CD14-positive monocyte (primary cell): ENCODE data around the gene MROH8. TPM values are rescaled to one million over a fixed set of nuclear protein-coding genes. Genes with fewer than 3 reads are reported as not detected.
A peak's percentile ranks its signal among the peaks of the same experiment; 100 is the strongest.

ENCODE experiments used
- DNase-seq, 3 donors: peaks; one replicate each; pipeline ENCODE4 v3.0.0-alpha.2; 2011 to 2022
- H2AFZ ChIP-seq: 2 replicates; pipeline ENCODE4 v1.6.0; 2012; ENCODE audit warnings: mild to moderate bottlenecking, low read depth, low read length, inconsistent platforms; ENCODE audit not compliant: insufficient read depth, poor library complexity, severe bottlenecking
- H3K27ac ChIP-seq, 2 donors: 1 replicate in 1 of 2; 2 replicates in 1 of 2; pipeline ENCODE4 v1.5.1; 2012 to 2013; ENCODE audit warnings: low read length in 2 of 2, control low read depth in 1 of 2, inconsistent platforms in 1 of 2, low read depth in 1 of 2, mild to moderate bottlenecking in 1 of 2
- H3K27me3 ChIP-seq, 2 donors: one replicate each; pipeline versions ENCODE4 v1.6.0 to v1.6.1; 2011 to 2013; ENCODE audit warnings: low read length in 2 of 2; ENCODE audit not compliant: control insufficient read depth in 2 of 2, insufficient read depth in 2 of 2
- H3K36me3 ChIP-seq, 2 donors: replicated peaks in 1 of 2; 1 replicate in 1 of 2; 2 replicates in 1 of 2; pipeline versions ENCODE4 v1.5.1 to v1.6.1; 2012 to 2013; ENCODE audit warnings: low read length in 2 of 2, control low read depth in 1 of 2, inconsistent platforms in 1 of 2, mild to moderate bottlenecking in 1 of 2; ENCODE audit not compliant: insufficient read depth in 2 of 2, control insufficient read depth in 1 of 2
- H3K4me1 ChIP-seq, 2 donors: 1 replicate in 1 of 2; 2 replicates in 1 of 2; pipeline versions ENCODE4 v1.5.1 to v1.6.1; 2012 to 2013; ENCODE audit warnings: low read length in 2 of 2, control low read depth in 1 of 2, inconsistent platforms in 1 of 2, mild to moderate bottlenecking in 1 of 2, moderate library complexity in 1 of 2; ENCODE audit not compliant: insufficient read depth in 2 of 2, control insufficient read depth in 1 of 2
- H3K4me2 ChIP-seq: replicated peaks from 2 replicates; pipeline ENCODE3; 2012; ENCODE audit warnings: low read length, moderate library complexity, mild to moderate bottlenecking; ENCODE audit not compliant: poor library complexity, severe bottlenecking; ENCODE audit errors: extremely low read depth
- H3K4me3 ChIP-seq, 3 experiments: fragments of 200-600 bp in 1 of 3; sonication (generic) in 1 of 3; replicated peaks in 1 of 3; 1 replicate in 2 of 3; 2 replicates in 1 of 3; pipeline ENCODE4 v1.5.1; 2011 to 2013; ENCODE audit warnings: low read length in 3 of 3, mild to moderate bottlenecking in 3 of 3, control low read depth in 2 of 3, low read depth in 2 of 3, inconsistent platforms in 1 of 3, moderate library complexity in 1 of 3
- H3K79me2 ChIP-seq: 2 replicates; pipeline ENCODE4 v1.6.0; 2012; ENCODE audit warnings: mild to moderate bottlenecking, control low read depth, inconsistent platforms, low read length, moderate library complexity; ENCODE audit not compliant: insufficient read depth
- H3K9ac ChIP-seq: 2 replicates; pipeline ENCODE4 v1.6.0; 2017; ENCODE audit warnings: low read length, mild to moderate bottlenecking; ENCODE audit not compliant: insufficient read depth, poor library complexity, severe bottlenecking
- H3K9me3 ChIP-seq, 2 donors: replicated peaks in 1 of 2; 1 replicate in 1 of 2; 2 replicates in 1 of 2; pipeline versions ENCODE4 v1.5.1 to v1.6.1; 2012 to 2013; ENCODE audit warnings: low read length in 2 of 2, control low read depth in 1 of 2; ENCODE audit not compliant: control insufficient read depth in 1 of 2, insufficient read depth in 1 of 2
- H4K20me1 ChIP-seq: 2 replicates; pipeline ENCODE4 v1.6.0; 2012; ENCODE audit warnings: mild to moderate bottlenecking, low read length, control low read depth, moderate library complexity; ENCODE audit not compliant: insufficient read depth
- H3K27ac Mint-ChIP-seq, 7 donors: one replicate each; pipeline ENCODE4 v1.8.0; 2020; ENCODE audit warnings: mild to moderate bottlenecking in 7 of 7, mixed read lengths in 7 of 7, moderate library complexity in 6 of 7, inconsistent platforms in 2 of 7
- H3K27me3 Mint-ChIP-seq, 3 donors: one replicate each; pipeline ENCODE4 v1.8.0; 2021 to 2022; ENCODE audit warnings: low read depth in 3 of 3, mild to moderate bottlenecking in 3 of 3, mixed read lengths in 3 of 3, moderate library complexity in 3 of 3, inconsistent platforms in 1 of 3
- H3K36me3 Mint-ChIP-seq, 2 donors: one replicate each; pipeline ENCODE4 v1.8.0; 2020; ENCODE audit warnings: mixed read lengths in 2 of 2, inconsistent platforms in 1 of 2, mild to moderate bottlenecking in 1 of 2
- H3K4me1 Mint-ChIP-seq: one replicate; pipeline ENCODE4 v1.8.0; 2020; ENCODE audit warnings: mild to moderate bottlenecking, mixed read lengths
- H3K4me3 Mint-ChIP-seq, 2 donors: one replicate each; pipeline ENCODE4 v1.8.0; 2020; ENCODE audit warnings: mild to moderate bottlenecking in 2 of 2, mixed read lengths in 2 of 2, moderate library complexity in 1 of 2
- H3K9me3 Mint-ChIP-seq, 7 donors: one replicate each; pipeline ENCODE4 v1.8.0; 2020 to 2022; ENCODE audit warnings: mixed read lengths in 7 of 7, mild to moderate bottlenecking in 6 of 7, moderate library complexity in 6 of 7, inconsistent platforms in 2 of 7
- WGBS: methylation state at CpG from one replicate; pipeline ENCODE4 v1.1.5; 2013; ENCODE audit warnings: missing lambda C conversion rate; ENCODE audit not compliant: insufficient coverage; 5-methylcytosine and 5-hydroxymethylcytosine counted together
- intact Hi-C, 2 donors: fragments of 100-400 bp; cut with micrococcal nuclease; formaldehyde crosslinking; loops; one replicate each; pipeline versions ENCODE4 v1.15.0 to v1.15.1; 2023
- polyA plus RNA-seq, 3 donors: library from polyadenylated mRNA; depleted of rRNA in 1 of 3; unstranded in 2 of 3; stranded (reverse) in 1 of 3; fragments of 300-500 nt in 2 of 3; fragments of >200 nt in 1 of 3; fragmentation: Illumina TruSeq in 2 of 3; gene quantifications; 1 replicate in 2 of 3; 2 replicates in 1 of 3; pipeline ENCODE4 v1.2.3, GENCODE V29; 2012 to 2021
- TF ChIP-seq, protein P1 (sequence below): fragments of 200-600 bp; IDR thresholded peaks from one replicate; pipeline ENCODE4 v1.8.0; 2022; ENCODE audit warnings: antibody characterized with exemption, mild to moderate bottlenecking

Gene MROH8
- polyA plus RNA-seq, 3 donors = 0.08 to 1.0 (median 0.52) TPM

DNA sequence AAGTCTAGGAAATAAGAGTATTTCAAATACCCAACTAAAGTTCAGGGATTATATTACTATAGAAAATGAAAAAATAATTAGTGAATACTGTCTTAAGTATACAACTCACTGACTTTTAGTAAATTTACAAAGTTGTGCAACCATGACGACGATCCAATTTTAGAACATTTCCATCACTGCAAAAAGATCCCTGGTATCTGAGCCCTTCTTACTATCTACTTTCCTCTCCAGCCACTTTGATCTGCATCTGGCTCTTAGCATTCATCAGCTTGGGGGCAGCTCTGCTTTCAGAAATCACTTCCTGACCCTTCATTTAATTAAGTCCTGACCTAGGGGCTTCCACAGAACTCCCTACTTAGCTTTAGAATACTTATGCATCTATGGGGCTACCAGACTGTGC lies 45.4 kb downstream of the MROH8 start:
- H3K36me3 Mint-ChIP-seq = peaks cover 0 to 1% of the 10 kb centered on the region in 2 donors
- H3K4me1 ChIP-seq = no peaks in the 10 kb centered on the region
- no peaks in the 10 kb centered on the region for H3K36me3 ChIP-seq
- H3K27me3 Mint-ChIP-seq = peaks cover 0 to 7% (median 1%) of the 10 kb centered on the region in 3 donors
- H3K4me3 Mint-ChIP-seq = no peak overlapping the region
- H3K4me1 Mint-ChIP-seq = no peaks in the 10 kb centered on the region
- 100% methylated on average over 2 of the region's 2 CpGs for WGBS
- TF ChIP-seq, protein P1, sequence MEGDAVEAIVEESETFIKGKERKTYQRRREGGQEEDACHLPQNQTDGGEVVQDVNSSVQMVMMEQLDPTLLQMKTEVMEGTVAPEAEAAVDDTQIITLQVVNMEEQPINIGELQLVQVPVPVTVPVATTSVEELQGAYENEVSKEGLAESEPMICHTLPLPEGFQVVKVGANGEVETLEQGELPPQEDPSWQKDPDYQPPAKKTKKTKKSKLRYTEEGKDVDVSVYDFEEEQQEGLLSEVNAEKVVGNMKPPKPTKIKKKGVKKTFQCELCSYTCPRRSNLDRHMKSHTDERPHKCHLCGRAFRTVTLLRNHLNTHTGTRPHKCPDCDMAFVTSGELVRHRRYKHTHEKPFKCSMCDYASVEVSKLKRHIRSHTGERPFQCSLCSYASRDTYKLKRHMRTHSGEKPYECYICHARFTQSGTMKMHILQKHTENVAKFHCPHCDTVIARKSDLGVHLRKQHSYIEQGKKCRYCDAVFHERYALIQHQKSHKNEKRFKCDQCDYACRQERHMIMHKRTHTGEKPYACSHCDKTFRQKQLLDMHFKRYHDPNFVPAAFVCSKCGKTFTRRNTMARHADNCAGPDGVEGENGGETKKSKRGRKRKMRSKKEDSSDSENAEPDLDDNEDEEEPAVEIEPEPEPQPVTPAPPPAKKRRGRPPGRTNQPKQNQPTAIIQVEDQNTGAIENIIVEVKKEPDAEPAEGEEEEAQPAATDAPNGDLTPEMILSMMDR = no peak
- H2AFZ ChIP-seq = no peak overlapping the region
- no peak overlapping the region for H3K4me2 ChIP-seq
- intact Hi-C loops = no loop called here
- no peaks in the 10 kb centered on the region for H3K79me2 ChIP-seq
- DNase-seq = no peak
- H4K20me1 ChIP-seq = no peaks in the 10 kb centered on the region
- H3K27me3 ChIP-seq = no peaks in the 10 kb centered on the region
- no peak overlapping the region for H3K4me3 ChIP-seq
- H3K27ac ChIP-seq = no peak overlapping the region
- H3K9me3 Mint-ChIP-seq = no peaks in the 10 kb centered on the region
- peak overlapping the region in 1 of 7 donors; percentile 70 for H3K27ac Mint-ChIP-seq
- H3K9ac ChIP-seq = no peak overlapping the region
- H3K9me3 ChIP-seq = no peaks in the 10 kb centered on the region

DNA sequence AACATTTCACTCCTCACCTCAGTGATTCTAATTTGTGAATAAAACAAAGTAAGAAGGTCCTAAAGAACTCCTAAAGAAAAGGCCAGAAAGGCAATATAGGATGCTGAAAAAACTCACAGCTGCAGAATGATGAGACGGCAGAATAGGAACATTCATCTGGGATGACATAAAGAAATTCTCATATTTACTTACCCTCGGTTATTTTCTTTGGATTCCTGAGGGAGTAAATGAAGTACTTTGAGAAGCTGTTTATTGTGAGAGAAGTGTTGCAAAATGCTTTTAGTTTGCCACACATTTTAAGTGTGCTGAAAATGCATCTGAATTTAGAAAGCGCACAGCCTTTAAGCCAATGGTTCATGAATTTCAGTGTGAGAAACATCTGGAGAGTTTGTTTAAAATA lies 47.9 kb downstream of the MROH8 start:
- Histone ChIP-seq H3K79me2 (no peaks in the 10 kb centered on the region), H3K36me3 (no peaks in the 10 kb centered on the region), H3K9me3 (no peaks in the 10 kb centered on the region), H3K27ac (no peak overlapping the region), H3K27me3 (no peaks in the 10 kb centered on the region), H3K4me1 (no peaks in the 10 kb centered on the region), H2AFZ (no peak overlapping the region), H3K9ac (no peak overlapping the region), H3K4me2 (no peak overlapping the region), H3K4me3 (no peak overlapping the region), H4K20me1 (no peaks in the 10 kb centered on the region)
- no peak for DNase-seq
- intact Hi-C loops = no loop called here
- Mint-ChIP-seq H3K4me3 (no peak overlapping the region), H3K27ac (no peak overlapping the region), H3K9me3 (peaks cover 0 to 2% (median 0%) of the 10 kb centered on the region in 7 donors), H3K27me3 (peaks cover 0 to 7% (median 1%) of the 10 kb centered on the region in 3 donors), H3K36me3 (peaks cover 0 to 1% of the 10 kb centered on the region in 2 donors), H3K4me1 (no peaks in the 10 kb centered on the region)
- WGBS = 60% methylated on average over 1 of the region's 3 CpGs
- TF ChIP-seq, protein P1 = no peak
